Glomerular visceral epithelial cell (primary cell): Measurements from ENCODE around the gene SLC27A3.
A peak's percentile ranks its signal among the peaks of the same experiment; 100 is the strongest.
"Not testable (repeated sequence)": the region's sequence is repeated elsewhere in the genome, so short reads cannot be mapped to it uniquely, and the experiment has no call there.

Experiments
- DNase-seq: peaks from one replicate; pipeline ENCODE4 v3.0.0-alpha.2; 2016; ENCODE audit errors: extremely low spot score

The SLC27A3 gene

GRCh38 chr1:153760440-153760839, 14.8 kb upstream of the SLC27A3 start:
- no peak for DNase-seq

GRCh38 chr1:153763365-153764225, 11.6 kb upstream of the SLC27A3 start:
- DNase-seq = no peak

DNA sequence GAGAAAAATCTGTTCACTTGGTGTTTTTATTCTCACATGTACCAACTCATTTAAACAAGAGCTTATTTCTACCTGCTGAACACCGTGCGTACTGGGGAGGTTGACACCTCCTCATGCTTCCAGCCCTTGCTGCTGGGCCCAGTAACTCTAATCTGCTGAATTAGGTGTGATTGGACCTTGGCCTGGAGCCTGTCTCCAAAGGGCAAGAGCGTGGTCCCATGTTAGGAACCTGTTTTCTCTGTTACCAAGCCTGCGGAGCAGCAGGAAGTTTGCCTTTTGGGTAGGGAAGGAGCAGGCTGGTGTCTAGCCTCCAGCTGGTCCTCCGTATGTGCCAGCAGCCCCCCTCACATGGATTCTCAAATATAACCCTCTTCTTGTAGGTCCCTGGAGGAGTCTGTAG, 10.9 kb upstream of the SLC27A3 start:
- DNase-seq = no peak

GRCh38 chr1:153766663-153767062, 8.5 kb upstream of the SLC27A3 start:
- DNase-seq = not testable (repeated sequence)

DNA sequence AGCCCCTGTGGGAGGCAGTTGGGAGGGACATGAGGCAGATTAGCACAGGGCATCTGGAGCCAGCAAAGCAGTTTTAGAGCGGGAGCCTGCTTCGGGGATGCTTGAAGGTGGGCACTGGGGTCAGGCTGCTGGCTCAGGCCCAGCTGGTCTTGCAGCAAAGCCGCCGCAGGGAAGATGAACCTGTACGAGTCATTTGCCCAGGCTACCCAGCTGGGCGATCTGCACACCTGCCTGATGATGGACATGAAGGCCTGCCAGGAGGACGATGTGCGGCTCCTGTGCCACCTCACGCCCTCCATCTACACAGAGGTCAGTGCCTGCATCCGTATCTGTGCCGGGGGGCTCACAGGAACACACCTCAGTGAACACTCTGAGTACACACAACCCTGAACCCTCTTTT, 7.7 kb upstream of the SLC27A3 start:
- DNase-seq = no peak

DNA sequence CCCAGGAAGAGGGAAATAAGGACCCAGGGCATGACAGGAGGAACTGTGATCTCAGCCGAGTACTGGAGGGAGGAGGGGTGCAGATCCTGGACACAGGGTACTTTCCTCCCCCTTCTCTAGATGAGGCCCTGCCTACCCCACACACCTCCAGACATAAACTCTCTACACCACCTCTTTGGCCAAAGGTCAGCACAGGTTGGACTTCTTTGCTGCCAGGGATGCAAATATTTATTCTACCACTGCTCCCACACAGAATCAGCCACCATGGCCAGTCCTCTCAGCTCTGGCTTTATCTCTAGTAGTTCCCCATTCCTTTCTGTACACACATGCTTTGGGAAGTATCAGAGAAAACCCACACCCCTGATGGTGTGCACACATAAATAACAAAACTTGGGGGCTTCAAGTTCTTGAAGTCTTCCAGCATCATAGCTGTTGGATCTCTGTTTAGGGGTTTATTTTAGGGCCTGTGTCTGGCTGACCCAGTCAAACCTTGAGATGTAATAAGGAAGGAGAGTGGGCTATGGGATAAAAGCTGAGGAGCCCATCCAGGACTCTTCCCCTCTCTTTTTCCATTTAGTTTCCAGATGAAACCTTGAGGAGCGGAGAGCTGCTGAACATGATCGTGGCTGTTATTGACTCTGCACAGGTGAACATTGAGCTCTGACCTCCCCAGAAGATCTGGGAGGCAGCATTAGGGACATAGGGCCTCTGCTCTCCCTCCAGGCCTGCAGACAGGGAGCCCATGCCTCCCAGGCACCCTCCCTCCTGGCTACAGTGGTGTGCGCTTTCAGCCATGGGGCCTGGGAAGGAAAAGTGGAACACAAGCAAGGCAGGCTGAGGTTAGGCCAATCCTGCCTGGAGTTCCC, 6.7 kb upstream of the SLC27A3 start:
- no peak for DNase-seq

GRCh38 chr1:153769221-153769620, 6.0 kb upstream of the SLC27A3 start:
- no peak for DNase-seq

GRCh38 chr1:153770797-153771196, 4.4 kb upstream of the SLC27A3 start:
- DNase-seq = no peak

DNA sequence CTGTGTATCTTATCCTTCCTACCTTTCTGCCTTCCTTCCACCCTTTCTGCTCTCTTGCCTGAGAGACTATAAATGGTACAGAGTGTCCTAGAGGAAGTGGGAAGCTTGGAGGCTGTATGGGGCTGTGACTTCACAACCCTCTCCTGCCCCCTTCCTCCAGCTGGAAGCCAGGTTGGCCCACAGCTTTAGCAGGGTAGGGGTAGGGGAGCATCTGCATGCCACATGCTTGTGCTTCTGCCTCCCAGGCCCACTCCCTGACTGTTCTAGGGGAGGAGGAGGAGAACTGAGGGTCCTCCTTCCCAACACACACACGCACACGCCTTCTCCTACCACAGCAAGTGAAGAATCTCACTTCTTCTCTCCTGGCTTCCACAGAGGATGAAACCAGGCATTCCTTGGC, 3.9 kb upstream of the SLC27A3 start:
- DNase-seq = no peak

DNA sequence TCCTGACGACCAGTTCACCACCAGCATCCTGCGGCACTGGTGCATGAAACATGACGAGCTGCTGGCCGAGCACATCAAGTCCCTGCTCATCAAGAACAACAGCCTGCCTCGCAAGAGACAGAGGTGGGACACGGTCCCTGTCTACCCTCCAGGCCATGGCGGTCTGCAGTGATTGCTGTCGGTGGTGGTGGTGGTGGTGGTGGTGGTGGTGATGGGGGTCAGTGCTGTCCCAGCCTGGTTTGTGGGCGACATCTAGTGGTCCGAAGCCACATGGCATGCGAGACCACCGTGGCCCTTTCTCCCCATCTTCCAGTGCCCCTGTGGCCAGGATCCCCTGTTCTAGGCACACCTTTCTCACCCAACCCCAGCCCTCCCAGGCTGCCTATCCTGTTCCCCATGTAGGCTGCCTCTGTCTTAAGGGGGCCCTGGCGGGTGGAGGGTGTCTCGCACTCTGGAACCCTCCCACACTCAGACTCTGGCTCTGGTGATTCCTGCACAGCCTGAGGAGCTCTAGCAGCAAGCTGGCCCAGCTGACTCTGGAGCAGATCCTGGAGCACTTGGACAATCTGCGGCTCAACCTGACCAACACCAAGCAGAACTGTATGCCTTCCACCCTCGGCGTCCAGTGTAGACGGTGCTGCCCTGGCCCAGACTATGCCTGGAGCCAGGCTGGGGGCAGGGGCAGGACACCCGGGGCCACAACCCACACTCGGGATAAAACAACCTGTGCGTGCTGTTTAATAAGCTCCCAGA, 3.2 kb upstream of the SLC27A3 start:
- peak; percentile 22 for DNase-seq

DNA sequence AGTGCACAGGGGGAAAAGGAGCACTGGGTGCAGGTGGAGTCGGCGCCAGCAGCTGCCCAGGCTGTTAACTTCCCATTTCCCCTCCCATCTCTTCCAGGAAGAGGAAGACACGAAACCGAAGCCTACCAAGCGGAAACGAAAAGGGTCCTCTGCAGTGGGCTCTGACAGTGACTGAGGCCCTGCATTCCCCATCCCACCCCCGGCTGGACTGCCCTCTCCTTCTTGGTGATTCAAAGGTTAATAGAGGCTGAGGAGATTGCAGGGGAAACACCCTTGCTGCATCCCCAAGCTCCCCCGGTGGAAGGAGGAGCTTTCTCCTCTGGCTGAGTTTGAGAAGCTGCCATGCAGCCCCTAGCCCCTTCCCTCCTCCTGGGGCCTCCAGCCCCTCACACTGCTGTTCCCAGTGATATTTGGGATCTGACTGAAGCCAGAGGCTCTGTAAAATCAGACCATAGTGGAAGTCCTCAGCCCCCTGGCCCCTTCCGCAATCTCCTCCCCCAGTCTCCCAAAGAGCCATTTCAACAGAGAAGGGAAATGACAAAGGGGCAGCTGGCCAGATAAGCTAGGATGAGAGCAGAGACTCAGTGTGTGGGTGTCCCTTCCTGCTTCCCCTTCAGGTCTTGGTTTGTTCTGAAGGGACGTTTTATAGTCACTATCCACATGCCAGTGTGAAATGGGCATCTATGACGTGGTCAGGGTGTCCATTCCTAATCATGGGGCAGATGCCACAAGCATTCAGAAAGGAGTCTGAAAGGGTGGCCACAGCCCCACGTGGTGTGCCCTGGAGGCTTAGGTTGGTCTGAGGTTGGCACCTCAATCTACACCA, 1.9 kb upstream of the SLC27A3 start:
- no peak for DNase-seq

- DNase-seq = no peak
These were observed 1.1 kb upstream of the SLC27A3 start for GRCh38 chr1:153774026-153774595.

GRCh38 chr1:153775458-153776327, 486 bp downstream of the SLC27A3 start:
- DNase-seq = no peak

GRCh38 chr1:153776352-153776751, 1.1 kb downstream of the SLC27A3 start:
- DNase-seq = no peak

GRCh38 chr1:153776845-153777370, 1.7 kb downstream of the SLC27A3 start:
- DNase-seq = no peak

DNA sequence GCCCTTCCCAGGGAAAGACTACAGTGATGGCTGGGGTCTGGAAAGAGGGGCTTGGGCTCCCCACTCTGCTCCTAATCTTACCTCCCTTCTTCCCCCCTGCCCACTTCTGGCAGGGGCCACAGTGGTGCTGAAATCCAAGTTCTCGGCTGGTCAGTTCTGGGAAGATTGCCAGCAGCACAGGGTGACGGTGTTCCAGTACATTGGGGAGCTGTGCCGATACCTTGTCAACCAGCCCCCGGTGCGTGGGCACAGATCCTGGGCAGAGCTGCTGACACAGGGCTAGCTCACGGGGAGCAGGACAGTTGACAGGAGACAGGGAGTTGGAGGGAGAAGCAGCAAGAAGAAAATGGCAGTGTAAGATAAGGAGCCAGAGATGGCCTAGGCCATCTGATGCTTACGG, 2.4 kb downstream of the SLC27A3 start:
- peak; percentile 18 for DNase-seq

DNA sequence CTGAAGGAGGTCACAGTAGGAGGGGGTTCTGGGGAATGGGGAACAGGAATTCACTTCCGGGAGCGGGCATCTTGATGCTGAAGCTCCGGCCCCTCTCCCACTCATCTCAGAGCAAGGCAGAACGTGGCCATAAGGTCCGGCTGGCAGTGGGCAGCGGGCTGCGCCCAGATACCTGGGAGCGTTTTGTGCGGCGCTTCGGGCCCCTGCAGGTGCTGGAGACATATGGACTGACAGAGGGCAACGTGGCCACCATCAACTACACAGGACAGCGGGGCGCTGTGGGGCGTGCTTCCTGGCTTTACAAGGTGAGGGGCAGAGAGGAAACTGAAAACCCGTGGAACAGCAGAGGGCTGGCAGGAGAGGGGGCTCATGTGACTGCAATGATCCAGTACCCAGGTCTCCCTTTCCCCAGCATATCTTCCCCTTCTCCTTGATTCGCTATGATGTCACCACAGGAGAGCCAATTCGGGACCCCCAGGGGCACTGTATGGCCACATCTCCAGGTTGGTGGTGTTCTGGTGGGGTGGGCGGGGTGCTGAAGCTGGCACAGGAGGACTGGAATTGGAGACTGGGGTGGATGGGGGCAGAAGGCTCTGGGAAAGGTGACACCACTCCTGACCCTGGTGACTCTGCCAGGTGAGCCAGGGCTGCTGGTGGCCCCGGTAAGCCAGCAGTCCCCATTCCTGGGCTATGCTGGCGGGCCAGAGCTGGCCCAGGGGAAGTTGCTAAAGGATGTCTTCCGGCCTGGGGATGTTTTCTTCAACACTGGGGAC, 3.0 kb downstream of the SLC27A3 start:
- DNase-seq = no peak

GRCh38 chr1:153778824-153779519, 3.8 kb downstream of the SLC27A3 start:
- no peak for DNase-seq
